Activated CD4-positive, alpha-beta T cell treated with anti-CD3 and anti-CD28 coated beads for 4 hours (primary cell): Measurements from ENCODE around the gene NREP.
A peak's percentile ranks its signal among the peaks of the same experiment; 100 is the strongest.
"Not testable (repeated sequence)": the region's sequence is repeated elsewhere in the genome, so short reads cannot be mapped to it uniquely, and the experiment has no call there.

ENCODE experiments used
- DNase-seq, 2 donors: peaks; one replicate each; pipeline ENCODE4 v3.0.0-alpha.2; 2020

Gene NREP

GRCh38 chr5:111735583-111736270 is 21.3 kb downstream of the NREP start:
- DNase-seq: peak in 1 of 2 donors; percentile 8

- no peak for DNase-seq
These were observed 22.4 kb downstream of the NREP start for GRCh38 chr5:111734597-111734996.

DNA sequence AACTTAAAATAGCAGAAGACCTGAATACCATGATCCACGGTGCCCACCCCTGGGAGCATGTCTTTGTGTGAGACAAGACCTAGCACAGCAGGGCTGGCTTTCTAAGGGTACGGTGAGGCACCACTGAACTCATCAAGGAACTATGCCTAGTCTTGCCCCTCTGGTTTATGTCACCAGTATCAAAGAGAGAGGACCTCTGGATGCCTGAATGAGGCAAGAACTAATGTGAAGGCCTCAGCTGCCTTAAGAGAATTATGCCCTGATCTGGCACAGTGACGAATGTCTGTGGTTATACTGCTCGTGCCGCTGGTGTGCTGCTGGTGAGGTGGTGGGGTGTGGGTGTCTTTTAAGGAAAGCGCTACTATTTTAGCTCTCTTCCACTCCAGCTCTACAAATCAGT is 23.0 kb downstream of the NREP start:
- DNase-seq: no peak

- no peak for DNase-seq
These were observed 23.4 kb downstream of the NREP start for GRCh38 chr5:111733571-111733970.

GRCh38 chr5:111731638-111732037 is 25.4 kb downstream of the NREP start:
- no peak for DNase-seq

GRCh38 chr5:111730659-111731382 is 26.2 kb downstream of the NREP start:
- no peak for DNase-seq

DNA sequence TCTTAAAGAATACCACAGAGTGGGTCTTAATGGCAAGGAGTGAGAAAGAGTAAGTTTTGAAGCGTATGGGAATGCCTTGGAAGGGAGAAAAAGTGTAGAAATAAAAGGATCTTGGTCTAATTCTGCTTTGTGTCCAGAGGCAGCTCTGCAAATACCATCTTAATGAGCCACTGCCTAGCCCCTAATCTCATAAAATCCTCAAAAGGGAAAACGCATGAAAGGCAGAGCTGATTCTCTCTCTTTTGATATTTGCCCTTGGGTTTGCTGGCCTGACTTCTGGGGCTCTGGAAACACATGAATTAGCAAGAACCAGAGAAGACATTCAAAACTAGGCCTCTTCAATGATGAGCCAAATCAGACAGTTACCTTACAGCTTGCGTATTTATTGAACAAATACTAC is 28.1 kb downstream of the NREP start:
- DNase-seq: no peak

DNA sequence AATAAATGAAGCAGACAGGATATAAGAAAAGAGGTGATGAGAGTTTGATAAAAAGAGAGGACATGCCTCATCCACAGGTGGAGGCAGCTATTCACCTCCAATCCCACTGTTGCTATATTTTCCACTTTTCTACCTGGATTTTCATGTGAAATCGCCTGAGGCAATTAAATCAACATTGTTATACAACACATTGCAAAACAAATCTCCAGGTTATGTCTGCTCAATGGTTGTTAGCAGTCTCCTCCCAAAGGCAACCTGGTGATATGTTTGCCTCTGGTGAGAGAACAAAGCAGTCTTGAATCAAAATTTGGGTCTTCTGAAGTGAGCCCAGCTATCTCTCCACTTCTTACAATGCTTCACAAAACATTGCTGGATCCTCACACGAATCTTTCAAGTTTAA is 30.0 kb downstream of the NREP start:
- no peak for DNase-seq

GRCh38 chr5:111722140-111722539 is 34.9 kb downstream of the NREP start:
- DNase-seq: no peak

DNA sequence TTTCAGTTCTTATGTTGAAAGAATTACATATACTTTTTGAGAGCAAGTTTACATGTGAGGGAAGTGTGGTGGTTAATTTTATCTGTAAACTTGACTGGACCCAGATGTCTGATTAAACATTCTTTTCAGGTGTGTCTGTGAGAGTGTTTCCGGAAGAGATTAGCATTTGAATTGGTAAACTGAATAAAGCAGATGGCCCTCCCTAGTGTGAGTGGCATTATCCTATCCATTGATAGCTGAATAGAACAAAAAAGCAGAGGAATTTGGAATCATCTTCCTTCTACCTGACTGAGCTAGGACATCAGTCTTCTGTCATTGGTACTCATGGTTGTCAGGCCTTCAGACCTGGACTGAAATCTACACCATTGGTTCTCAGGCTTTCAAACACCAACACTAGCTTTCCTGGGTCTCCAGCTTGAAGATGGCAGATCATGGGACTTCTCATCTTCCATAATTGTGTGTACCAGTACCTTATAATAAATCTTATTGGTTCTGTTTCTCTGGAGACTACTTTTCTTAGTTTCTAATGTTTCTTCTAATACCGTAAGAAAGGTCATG is 36.6 kb downstream of the NREP start:
- DNase-seq: no peak

- DNase-seq: no peak
These were observed 37.2 kb downstream of the NREP start for GRCh38 chr5:111719773-111720172.

GRCh38 chr5:111716789-111717188 is 40.2 kb downstream of the NREP start:
- DNase-seq: not testable (repeated sequence)

DNA sequence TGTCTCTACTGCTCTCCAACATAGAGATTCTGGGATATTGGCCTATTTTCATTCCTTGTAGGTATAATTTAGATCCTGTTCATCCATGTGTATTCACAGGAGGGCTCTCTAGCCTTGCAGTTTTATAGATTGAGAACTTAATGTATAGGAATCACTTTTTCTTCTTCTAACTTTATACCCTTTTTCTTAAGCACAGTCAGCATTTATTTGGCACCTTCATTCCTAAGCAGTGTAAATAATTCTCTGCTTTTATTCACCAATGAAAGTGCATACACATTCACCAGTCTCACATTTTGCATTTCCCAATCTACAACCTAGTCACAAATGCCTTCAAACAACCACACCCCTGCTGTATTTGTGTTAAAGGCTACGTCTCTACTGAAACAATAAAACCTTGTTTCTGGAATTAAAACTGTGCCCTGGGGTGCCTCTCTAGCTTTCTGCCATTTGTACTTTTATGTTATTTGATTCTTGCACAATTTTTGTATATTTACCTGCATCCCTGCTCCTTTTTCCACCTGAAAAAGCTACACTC is 49.3 kb downstream of the NREP start:
- DNase-seq: no peak

GRCh38 chr5:111706345-111706744 is 50.6 kb downstream of the NREP start:
- DNase-seq: no peak

DNA sequence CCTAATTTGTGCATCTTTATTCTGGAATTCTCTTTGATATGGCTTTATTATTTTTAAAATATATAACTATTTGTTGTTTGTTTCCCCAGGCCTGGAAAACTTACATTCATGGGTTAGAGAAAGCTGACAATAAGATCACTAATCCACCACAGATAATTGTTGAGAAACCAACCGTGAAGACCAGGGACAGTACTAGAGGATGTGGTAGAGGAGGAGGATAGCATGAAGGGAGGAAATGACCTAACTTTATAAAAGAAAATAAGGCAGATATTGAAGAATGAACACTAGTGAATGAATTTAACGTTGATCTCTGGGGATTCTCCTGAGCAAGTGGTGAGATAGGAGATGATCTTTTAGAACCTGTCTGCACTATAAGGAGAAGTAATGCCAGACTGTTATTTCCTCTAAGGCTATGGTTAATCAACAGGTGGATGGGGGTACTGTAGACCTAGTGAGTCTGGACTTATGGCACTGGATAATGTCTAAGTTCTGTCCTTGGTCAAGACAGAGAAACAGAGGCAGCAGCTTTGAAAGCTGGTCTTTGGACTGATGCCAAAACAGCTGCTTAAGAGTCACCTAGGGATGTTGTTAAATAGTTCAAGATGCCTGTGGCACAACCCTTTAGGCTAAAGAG is 52.4 kb downstream of the NREP start:
- no peak for DNase-seq

- DNase-seq: no peak
These were observed 53.3 kb downstream of the NREP start for GRCh38 chr5:111703662-111704061.

DNA sequence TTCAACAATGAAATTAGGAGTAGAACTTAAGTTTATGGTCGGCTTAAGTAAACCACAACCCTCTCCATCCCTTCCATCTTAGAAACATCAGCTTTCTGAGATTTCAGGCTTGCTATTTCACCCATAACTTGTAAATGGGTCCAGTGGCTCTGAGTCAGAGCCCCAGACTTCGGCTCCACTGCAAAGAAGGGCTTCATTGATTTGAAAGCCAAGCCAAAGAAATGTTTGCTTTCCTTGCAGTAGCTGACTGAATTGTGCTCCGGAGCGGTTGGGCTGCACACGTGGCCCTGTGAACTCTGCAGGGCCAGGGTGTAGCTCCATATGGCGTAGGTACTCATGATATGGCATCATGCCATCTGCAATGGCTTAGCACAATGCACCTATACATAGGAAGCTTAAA is 57.0 kb downstream of the NREP start:
- DNase-seq: no peak

DNA sequence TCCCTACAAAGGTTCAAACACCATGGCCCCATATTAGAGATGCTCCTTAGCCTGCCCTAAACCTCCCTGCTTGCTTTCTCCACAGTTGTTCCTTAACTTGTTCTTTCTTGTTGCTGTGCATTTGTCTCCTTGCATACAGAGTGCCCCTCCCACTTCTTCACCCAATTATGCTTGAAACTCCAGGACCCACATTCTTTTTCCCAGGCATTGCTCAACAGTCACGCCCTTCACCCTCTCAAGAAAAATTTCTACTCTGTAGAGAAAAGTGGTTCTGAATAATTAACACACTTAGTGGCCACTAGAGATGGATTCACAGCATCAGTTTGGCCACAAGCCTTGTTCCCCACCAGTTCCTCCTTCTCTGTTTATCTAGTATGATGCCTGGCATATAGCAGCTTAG is 57.7 kb downstream of the NREP start:
- DNase-seq: no peak

DNA sequence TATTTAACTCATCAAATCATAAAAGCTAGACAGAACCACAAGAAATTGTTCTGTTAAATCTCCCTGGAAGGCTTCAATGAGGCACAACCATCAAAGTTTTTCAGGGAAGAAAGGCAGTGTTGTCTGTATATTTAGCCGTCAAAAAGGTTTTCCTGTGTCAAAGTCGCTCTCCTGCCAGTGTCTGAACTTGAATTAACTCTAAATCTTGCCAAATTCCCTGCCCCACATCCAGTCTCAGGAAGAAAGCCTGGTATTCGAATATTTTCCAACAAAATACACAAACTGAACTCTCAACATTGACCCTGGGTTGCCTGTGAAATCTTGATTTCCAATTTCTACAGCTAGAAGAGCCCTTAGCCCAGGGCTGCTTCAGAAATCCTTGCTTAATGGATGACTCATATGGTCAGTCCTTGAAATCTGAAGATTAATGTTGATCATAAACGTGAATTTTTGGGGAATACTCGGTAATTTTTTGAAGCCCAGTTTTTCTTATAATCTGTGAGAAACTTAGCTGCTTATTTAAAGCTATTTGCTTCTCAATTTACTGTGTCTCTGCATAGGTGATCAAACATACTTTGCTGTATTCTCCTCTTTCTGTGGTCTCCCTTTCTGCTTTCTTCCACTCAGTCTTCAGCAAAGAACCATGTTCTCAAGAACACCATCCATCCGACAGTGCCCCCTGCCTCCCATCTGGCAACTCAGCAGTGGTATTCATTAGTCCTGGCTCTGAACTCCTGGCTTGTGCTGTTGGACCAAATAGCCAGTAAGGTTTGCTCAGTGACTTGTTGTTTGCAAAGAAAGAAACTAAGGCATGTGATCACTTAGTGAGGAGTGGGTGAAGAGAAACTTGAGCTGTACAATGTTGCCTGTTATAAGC is 58.9 kb downstream of the NREP start:
- DNase-seq: no peak

DNA sequence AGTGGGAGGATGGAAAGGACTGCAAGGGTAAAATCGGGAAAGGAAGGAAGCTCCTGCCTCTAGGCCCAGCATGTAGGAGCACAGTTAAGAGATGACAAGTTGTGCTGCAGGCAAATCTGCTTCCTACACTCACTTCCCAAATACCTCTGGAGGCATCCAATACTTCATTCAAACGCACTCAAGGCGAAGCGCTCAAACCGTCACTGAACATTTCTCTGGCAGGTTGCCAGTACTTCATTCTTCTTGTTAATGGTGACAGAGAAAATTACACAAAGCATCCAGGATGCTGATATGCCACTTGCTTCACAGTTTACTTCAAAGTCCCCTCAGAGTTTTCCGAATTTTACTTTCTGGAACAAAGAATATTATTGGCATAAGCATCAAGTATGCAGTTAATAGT is 59.8 kb downstream of the NREP start:
- no peak for DNase-seq

GRCh38 chr5:111695991-111696390 is 61.0 kb downstream of the NREP start:
- no peak for DNase-seq

- DNase-seq: no peak
These were observed 62.9 kb downstream of the NREP start for GRCh38 chr5:111694133-111694532.

DNA sequence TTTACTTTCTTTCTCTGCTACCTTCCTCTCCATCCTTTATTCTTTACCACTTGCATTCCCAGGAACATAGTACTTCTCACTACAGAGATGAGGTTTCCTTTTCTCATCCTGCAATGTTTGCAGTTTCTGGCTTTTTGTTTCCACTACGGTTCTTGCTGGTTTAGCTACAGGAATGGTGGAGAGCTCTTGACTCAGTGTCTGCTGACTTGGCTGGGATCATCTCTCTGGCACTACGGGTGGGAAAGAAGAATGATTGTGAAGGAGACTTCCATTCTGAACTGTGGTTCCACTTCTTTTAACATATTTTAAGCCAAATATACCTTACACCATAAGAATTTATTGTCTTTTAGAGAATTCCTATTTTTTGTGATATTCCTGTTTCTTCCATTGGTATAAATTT is 65.1 kb downstream of the NREP start:
- DNase-seq: no peak
